Activated CD8-positive, alpha-beta memory T cell treated with anti-CD3 and anti-CD28 coated beads, Interleukin-2, amount 50 U/mL, for 1 hour (primary cell): ENCODE results near the gene SIGLEC5.
"Not testable (repeated sequence)": the region's sequence is repeated elsewhere in the genome, so short reads cannot be mapped to it uniquely, and the experiment has no call there.

Experiments used
- DNase-seq: peaks from one replicate; pipeline ENCODE4 v3.0.0-alpha.2; 2020; ENCODE audit errors: extremely low read depth

The SIGLEC5 gene

GRCh38 chr19:51630315-51630714 is at the start of gene SIGLEC5:
Gene SIGLEC5, minus strand, starts transcription at chr19:51630401. Its CDS starts 66 bp downstream, at chr19:51630335.
- DNase-seq, result not testable (repeated sequence)

GRCh38 chr19:51676566-51677083 is 46.4 kb upstream of the SIGLEC5 start:
- no peak for DNase-seq

GRCh38 chr19:51675911-51676565 is 45.8 kb upstream of the SIGLEC5 start:
- not testable (repeated sequence) for DNase-seq

GRCh38 chr19:51668216-51668615 is 38.0 kb upstream of the SIGLEC5 start:
- DNase-seq, result no peak

- no peak for DNase-seq
These were observed 34.8 kb upstream of the SIGLEC5 start for GRCh38 chr19:51664997-51665396.

GRCh38 chr19:51664131-51664530 is 33.9 kb upstream of the SIGLEC5 start:
- no peak for DNase-seq

- DNase-seq, result no peak
These were observed 33.4 kb upstream of the SIGLEC5 start for GRCh38 chr19:51663650-51664049.

GRCh38 chr19:51660975-51661600 is 30.9 kb upstream of the SIGLEC5 start:
- DNase-seq, result no peak

GRCh38 chr19:51654783-51655182 is 24.6 kb upstream of the SIGLEC5 start:
- no peak for DNase-seq

GRCh38 chr19:51653162-51653561 is 23.0 kb upstream of the SIGLEC5 start:
- DNase-seq, result no peak

GRCh38 chr19:51652266-51652665 is 22.1 kb upstream of the SIGLEC5 start:
- DNase-seq, result no peak

GRCh38 chr19:51651216-51651846 is 21.1 kb upstream of the SIGLEC5 start:
- no peak for DNase-seq

- DNase-seq, result no peak
These were observed 17.1 kb upstream of the SIGLEC5 start for GRCh38 chr19:51647318-51647717.

GRCh38 chr19:51646730-51647129 is 16.5 kb upstream of the SIGLEC5 start, which contains the start of gene SIGLEC14:
Gene SIGLEC14, minus strand, starts transcription at chr19:51646825. Its CDS starts 66 bp downstream, at chr19:51646759.
- DNase-seq, result not testable (repeated sequence)

- DNase-seq, result no peak
These were observed 14.6 kb upstream of the SIGLEC5 start for GRCh38 chr19:51644636-51645271.

- no peak for DNase-seq
These were observed 11.4 kb upstream of the SIGLEC5 start for GRCh38 chr19:51641648-51642047.

GRCh38 chr19:51640386-51640785 is 10.2 kb upstream of the SIGLEC5 start:
- DNase-seq, result no peak

- no peak for DNase-seq
These were observed 9.7 kb upstream of the SIGLEC5 start for GRCh38 chr19:51639916-51640315.

- DNase-seq, result no peak
These were observed 7.3 kb upstream of the SIGLEC5 start for GRCh38 chr19:51637362-51637978.

GRCh38 chr19:51632126-51632525 is 1.9 kb upstream of the SIGLEC5 start:
- no peak for DNase-seq

- no peak for DNase-seq
These were observed 1.9 kb downstream of the SIGLEC5 start for GRCh38 chr19:51628153-51628939.
